HG03159 (cell line): ENCODE data around the gene LARP4B.
"Not testable (repeated sequence)": the region's sequence is repeated elsewhere in the genome, so short reads cannot be mapped to it uniquely, and the experiment has no call there.

ENCODE experiments used
- ATAC-seq: cut with Tn5 transposase; IDR thresholded peaks from one replicate; pipeline ENCODE4 v1.9.1; 2021; ENCODE audit warnings: mild to moderate bottlenecking, moderate library complexity; ENCODE audit not compliant: unreplicated experiment

Gene LARP4B

DNA sequence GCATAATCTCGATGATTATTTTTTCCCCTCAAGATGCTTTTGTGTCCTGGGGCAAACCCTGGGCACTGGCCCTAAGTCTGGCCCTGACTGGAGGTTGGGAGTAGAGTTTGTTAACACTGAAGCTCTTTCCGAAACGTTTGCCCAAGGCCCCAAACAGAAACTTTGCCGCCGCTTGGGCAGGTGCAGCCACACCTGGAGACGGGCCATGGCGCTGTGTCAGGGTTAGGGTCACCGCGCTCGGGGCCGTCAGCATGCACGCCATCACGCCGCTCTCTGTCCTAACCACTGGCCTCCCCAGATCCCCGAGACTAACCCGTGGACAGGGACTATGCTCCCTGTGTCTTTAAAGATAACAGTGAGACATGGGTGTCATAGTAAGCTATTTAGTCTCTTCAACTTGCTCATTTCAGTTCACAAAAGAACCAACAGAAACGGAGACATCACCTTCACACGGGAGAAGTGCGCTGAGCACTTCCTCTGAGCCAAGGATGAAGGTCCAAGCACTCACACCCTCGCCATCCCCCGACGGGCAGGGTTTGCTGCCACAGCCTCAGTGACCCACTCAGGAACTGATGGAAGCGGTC lies 156.8 kb downstream of the LARP4B start:
- no peak for ATAC-seq

GRCh38 chr10:774223-774622 lies 157.3 kb downstream of the LARP4B start:
- no peak for ATAC-seq

DNA sequence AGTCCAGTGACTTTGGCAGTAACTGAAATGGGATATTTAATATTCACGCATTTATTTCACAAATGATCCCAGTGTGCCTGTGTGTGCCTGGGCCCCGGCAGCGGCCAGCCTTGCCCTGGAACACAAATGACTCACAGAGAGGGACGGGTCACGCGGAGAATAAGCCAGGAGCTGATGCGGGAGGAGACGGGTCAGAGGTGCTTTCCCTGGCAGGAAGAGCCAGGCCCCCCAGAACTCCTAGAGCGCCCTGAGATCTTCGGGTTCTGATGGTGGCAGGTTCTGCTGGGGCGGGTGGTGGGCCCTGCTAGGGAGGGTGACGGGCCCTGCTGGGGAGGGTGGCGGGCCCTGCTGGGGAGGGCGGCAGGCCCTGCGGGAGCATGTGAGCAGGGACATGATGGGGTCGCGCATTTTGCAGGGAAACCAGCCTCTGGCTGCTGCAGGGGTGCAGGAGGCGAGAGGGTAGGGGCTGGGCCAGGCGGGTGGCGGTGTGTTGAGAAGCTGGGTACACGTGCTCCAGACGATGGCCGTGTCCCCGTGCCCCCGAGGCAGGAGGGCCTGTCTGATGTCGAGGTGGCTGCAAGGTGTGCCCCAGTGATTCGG lies 157.8 kb downstream of the LARP4B start:
- no peak for ATAC-seq

DNA sequence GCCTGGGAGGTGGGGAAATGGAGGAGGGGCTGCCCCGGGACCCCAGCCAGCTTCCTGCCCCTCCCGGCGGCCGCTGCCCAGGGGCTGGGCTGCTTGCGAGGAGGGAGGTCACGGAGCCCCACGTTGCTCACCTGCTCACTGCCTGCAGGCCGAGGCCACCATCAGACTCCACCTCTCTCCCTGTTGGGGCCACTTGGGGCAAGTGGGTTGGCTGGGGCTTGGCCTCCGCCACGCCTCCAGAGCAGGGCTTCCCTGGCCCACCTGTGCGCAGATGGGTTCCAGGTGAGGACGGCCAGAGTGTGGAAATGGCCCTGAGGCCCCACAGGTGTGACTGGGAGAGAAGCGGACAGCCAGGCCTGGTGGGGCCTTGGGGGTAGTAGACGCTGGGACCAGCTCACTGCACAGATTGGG lies 159.3 kb downstream of the LARP4B start:
- no peak for ATAC-seq

GRCh38 chr10:771647-772046 lies 159.9 kb downstream of the LARP4B start:
- ATAC-seq, result no peak

DNA sequence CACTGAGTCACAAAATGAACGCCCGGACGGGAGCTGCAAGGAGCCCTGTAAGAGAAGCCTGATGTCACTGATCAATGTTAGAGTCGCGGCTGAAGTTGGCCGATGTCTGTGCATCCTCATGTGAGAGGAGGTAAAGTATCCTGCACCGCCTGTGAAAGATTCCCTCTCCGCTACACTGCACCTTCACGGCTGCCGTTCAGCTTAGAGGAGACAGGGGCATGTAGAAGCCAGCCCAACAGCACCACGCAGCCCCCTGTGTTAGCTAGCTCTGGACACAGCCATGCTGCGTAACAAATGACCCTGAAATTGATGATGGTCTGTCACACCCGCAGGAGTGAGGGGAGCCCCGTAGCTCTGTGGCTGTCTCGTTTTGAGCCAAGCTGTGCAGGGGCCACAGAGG lies 160.5 kb downstream of the LARP4B start:
- no peak for ATAC-seq

- not testable (repeated sequence) for ATAC-seq
These were observed 161.3 kb downstream of the LARP4B start for GRCh38 chr10:770048-770712.

- no peak for ATAC-seq
These were observed 163.7 kb downstream of the LARP4B start for GRCh38 chr10:767794-768193.

GRCh38 chr10:767211-767610 lies 164.3 kb downstream of the LARP4B start:
- no peak for ATAC-seq

DNA sequence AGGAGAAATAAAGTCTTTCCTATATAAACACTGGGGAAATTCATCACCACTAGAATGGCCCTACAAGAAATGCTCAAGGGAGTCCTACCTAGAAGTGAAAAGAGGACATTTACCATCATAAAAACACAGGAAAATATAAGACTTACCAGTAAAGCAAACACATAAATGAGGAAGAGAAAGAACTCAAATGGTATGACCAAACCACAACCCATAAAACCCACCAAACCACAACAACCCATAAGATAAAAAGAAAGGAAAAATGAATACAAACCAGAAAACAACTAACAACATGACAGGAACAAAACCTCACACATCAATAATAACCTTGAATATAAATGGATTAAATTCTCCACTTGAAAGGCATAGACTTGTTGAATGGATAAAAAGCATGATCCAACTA lies 170.1 kb downstream of the LARP4B start:
- ATAC-seq, result no peak

DNA sequence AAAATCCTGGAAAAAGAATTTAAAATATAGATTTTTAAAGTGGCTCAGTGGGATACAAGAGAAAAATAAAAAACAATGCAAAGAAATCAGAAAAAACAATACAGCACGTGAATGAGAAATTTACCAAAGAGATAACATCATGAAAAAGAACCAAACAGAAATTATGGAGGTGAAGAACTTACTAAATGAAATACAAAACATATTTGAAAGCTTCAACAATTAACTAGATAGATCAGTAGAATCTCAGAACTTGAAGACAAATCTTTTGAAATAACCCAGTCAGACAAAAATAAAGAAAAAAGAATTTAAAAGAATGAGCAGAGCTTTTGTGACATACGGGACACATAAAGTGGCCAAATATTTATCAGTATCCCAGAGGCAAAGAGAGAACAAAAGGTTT lies 170.9 kb downstream of the LARP4B start:
- ATAC-seq, result no peak

DNA sequence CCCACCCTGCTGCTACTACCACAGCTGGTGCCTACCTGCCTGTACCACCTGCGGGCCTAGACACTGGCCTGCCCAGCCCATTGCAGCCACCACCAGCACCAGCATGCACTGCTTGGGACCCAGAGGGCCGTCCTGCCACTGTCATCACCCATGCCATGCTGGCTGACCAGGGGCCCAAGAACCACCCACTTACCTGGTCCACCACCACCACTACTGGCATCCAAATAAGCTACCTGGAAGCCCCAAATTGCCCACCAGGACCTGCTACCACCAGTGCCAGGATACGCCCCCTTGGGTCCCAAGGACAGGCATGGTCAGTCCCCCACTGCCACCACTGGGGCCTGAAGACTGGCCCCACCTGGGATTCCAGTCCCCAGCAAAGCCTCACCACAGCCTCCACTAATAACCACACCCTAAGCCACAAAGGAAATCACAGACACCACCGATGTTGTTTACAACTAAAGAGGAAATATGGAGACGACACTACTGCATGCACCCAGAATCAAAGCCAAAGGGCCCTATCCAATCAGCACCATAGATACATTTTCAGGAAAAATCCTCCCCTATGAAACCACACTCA lies 171.5 kb downstream of the LARP4B start:
- ATAC-seq, result no peak
